T-helper 9 cell (primary cell): ENCODE data around the gene KLHL22.
"Not testable (repeated sequence)": the region's sequence is repeated elsewhere in the genome, so short reads cannot be mapped to it uniquely, and the experiment has no call there.

ENCODE experiments used
- DNase-seq: peaks from one replicate; pipeline ENCODE4 v3.0.0-alpha.2; 2020

Gene KLHL22

GRCh38 chr22:20415241-20415640 is 80.4 kb downstream of the KLHL22 start:
- not testable (repeated sequence) for DNase-seq

GRCh38 chr22:20414450-20414849 is 81.1 kb downstream of the KLHL22 start:
- DNase-seq = no peak

- DNase-seq = no peak
Measured at GRCh38 chr22:20414059-20414440, 81.5 kb downstream of the KLHL22 start.

- DNase-seq = no peak
Measured at GRCh38 chr22:20413217-20414058, 82.2 kb downstream of the KLHL22 start.

GRCh38 chr22:20412474-20413216 is 83.0 kb downstream of the KLHL22 start:
- no peak for DNase-seq

GRCh38 chr22:20409385-20409784 is 86.2 kb downstream of the KLHL22 start:
- not testable (repeated sequence) for DNase-seq

GRCh38 chr22:20408891-20409290 is 86.7 kb downstream of the KLHL22 start:
- no peak for DNase-seq

GRCh38 chr22:20407829-20408228 is 87.8 kb downstream of the KLHL22 start:
- DNase-seq = no peak

- no peak for DNase-seq
Measured at GRCh38 chr22:20406686-20407408, 88.7 kb downstream of the KLHL22 start.

GRCh38 chr22:20405931-20406685 is 89.5 kb downstream of the KLHL22 start:
- DNase-seq = no peak

GRCh38 chr22:20405291-20405930 is 90.2 kb downstream of the KLHL22 start:
- no peak for DNase-seq

- no peak for DNase-seq
Measured at GRCh38 chr22:20404881-20405280, 90.7 kb downstream of the KLHL22 start.

GRCh38 chr22:20403779-20404140 is 91.8 kb downstream of the KLHL22 start:
- no peak for DNase-seq

GRCh38 chr22:20402960-20403778 is 92.4 kb downstream of the KLHL22 start:
- no peak for DNase-seq

- DNase-seq = no peak
Measured at GRCh38 chr22:20401376-20402014, 94.1 kb downstream of the KLHL22 start.

- no peak for DNase-seq
Measured at GRCh38 chr22:20400606-20401375, 94.8 kb downstream of the KLHL22 start.

- no peak for DNase-seq
Measured at GRCh38 chr22:20399866-20400605, 95.6 kb downstream of the KLHL22 start.

GRCh38 chr22:20398420-20398819 is 97.2 kb downstream of the KLHL22 start:
- DNase-seq = no peak

- no peak for DNase-seq
Measured at GRCh38 chr22:20397498-20397897, 98.1 kb downstream of the KLHL22 start.
